A549 (cell line): ENCODE results near the gene PRKCZ.

ENCODE experiments used
- BHLHE40 ChIP-seq: IDR thresholded peaks from 2 replicates; pipeline ENCODE4 v1.6.1; 2012; ENCODE audit warnings: low read depth, low read length, inconsistent platforms
- CHD4 ChIP-seq: fragments of 200-600 bp; sonication (generic); IDR thresholded peaks from 2 replicates; pipeline ENCODE4 v1.6.1; 2016; ENCODE audit warnings: antibody characterized with exemption, mild to moderate bottlenecking, borderline replicate concordance
- HDAC2 ChIP-seq: fragments of 200-600 bp; sonication (generic); IDR thresholded peaks from 2 replicates; pipeline ENCODE4 v1.6.1; 2016
- MAZ ChIP-seq: fragments of 150-350 bp; IDR thresholded peaks from 2 replicates; pipeline ENCODE4 v1.6.1; 2014; ENCODE audit warnings: antibody characterized with exemption, low read depth, low read length, borderline replicate concordance
- PHF8 ChIP-seq: fragments of 200-600 bp; sonication (generic); IDR thresholded peaks from 2 replicates; pipeline ENCODE4 v1.6.1; 2016; ENCODE audit warnings: low read depth, mild to moderate bottlenecking, antibody characterized with exemption, moderate library complexity, borderline replicate concordance
- POLR2A ChIP-seq: IDR thresholded peaks from 2 replicates; pipeline ENCODE4 v1.6.1; 2012; ENCODE audit warnings: mild to moderate bottlenecking, low read length
- RAD21 ChIP-seq, 2 experiments: fragments of >200 bp in 1 of 2; sonication (Bioruptor Twin) in 1 of 2; formaldehyde crosslinking in 1 of 2; IDR thresholded peaks in 1 of 2; conservative IDR thresholded peaks in 1 of 2; 2 replicates in 1 of 2; 3 replicates in 1 of 2; pipeline ENCODE4 v1.6.1; 2012 to 2018; ENCODE audit warnings: inconsistent platforms in 1 of 2
- RFX5 ChIP-seq: fragments of 450-650 bp; IDR thresholded peaks from 2 replicates; pipeline ENCODE4 v1.7.1; 2014; ENCODE audit warnings: antibody characterized with exemption, mild to moderate bottlenecking, moderate library complexity
- SMC3 ChIP-seq: fragments of >200 bp; sonication (Bioruptor Twin); formaldehyde crosslinking; IDR thresholded peaks from 3 replicates; pipeline ENCODE4 v1.6.1; 2018; ENCODE audit warnings: inconsistent platforms
- ZC3H11A ChIP-seq: fragments of 450-650 bp; IDR thresholded peaks from 2 replicates; pipeline ENCODE4 v1.6.1; 2014; ENCODE audit warnings: antibody characterized with exemption, mild to moderate bottlenecking
- ZFP36 ChIP-seq: fragments of 450-650 bp; IDR thresholded peaks from 2 replicates; pipeline ENCODE4 v1.6.1; 2014; ENCODE audit warnings: borderline replicate concordance; ENCODE audit not compliant: partially characterized antibody
- ZSCAN20 ChIP-seq: fragments of 250-450 bp; sonication (Bioruptor Pico); IDR thresholded peaks from 2 replicates; pipeline ENCODE4 v1.8.0; 2022; ENCODE audit warnings: mild to moderate bottlenecking, moderate library complexity
- TF ChIP-seq, protein P1 (sequence below): fragments of >200 bp; sonication (Bioruptor Twin); formaldehyde crosslinking; IDR thresholded peaks from 3 replicates; pipeline ENCODE4 v1.5.1; 2016
- TF ChIP-seq, protein P2 (sequence below): IDR thresholded peaks from 2 replicates; pipeline ENCODE4 v1.6.1; 2012

GRCh38 chr1:2136386-2137235 is 86.4 kb downstream of the PRKCZ start:
- no peak for TF ChIP-seq SMC3
- TF ChIP-seq, protein P1, sequence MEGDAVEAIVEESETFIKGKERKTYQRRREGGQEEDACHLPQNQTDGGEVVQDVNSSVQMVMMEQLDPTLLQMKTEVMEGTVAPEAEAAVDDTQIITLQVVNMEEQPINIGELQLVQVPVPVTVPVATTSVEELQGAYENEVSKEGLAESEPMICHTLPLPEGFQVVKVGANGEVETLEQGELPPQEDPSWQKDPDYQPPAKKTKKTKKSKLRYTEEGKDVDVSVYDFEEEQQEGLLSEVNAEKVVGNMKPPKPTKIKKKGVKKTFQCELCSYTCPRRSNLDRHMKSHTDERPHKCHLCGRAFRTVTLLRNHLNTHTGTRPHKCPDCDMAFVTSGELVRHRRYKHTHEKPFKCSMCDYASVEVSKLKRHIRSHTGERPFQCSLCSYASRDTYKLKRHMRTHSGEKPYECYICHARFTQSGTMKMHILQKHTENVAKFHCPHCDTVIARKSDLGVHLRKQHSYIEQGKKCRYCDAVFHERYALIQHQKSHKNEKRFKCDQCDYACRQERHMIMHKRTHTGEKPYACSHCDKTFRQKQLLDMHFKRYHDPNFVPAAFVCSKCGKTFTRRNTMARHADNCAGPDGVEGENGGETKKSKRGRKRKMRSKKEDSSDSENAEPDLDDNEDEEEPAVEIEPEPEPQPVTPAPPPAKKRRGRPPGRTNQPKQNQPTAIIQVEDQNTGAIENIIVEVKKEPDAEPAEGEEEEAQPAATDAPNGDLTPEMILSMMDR, result no peak
- TF ChIP-seq PHF8, result no peak
- TF ChIP-seq ZC3H11A, result no peak
- no peak for TF ChIP-seq POLR2A
- TF ChIP-seq, protein P2, sequence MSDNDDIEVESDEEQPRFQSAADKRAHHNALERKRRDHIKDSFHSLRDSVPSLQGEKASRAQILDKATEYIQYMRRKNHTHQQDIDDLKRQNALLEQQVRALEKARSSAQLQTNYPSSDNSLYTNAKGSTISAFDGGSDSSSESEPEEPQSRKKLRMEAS, result no peak
- no peak for TF ChIP-seq HDAC2
- no peak for TF ChIP-seq ZSCAN20 (CRISPR knock-in tag)
- no peak for TF ChIP-seq MAZ
- TF ChIP-seq RAD21 (conservative IDR thresholded peaks at IDR 0.05 in 1 of 2, IDR thresholded peaks at IDR 0.05 in 1 of 2), result no peak
- TF ChIP-seq CHD4, result no peak
- no peak for TF ChIP-seq BHLHE40
- TF ChIP-seq RFX5, result no peak
- peak; percentile 81 for TF ChIP-seq ZFP36
